HFF-Myc (cell line): ENCODE data around the gene ARFGAP3.

Experiments
- DNase-seq: peaks from one replicate; pipeline ENCODE4 v3.0.0-alpha.2; 2011; ENCODE audit warnings: low read depth; ENCODE audit errors: extremely low read depth
- H3K4me3 ChIP-seq: replicated peaks from 2 replicates; pipeline ENCODE4 v1.5.1; 2011; ENCODE audit warnings: low read depth, mild to moderate bottlenecking, control low read depth, low read length
- TF ChIP-seq, protein P1 (sequence below): IDR thresholded peaks from 2 replicates; pipeline ENCODE4 v1.5.1; 2012; ENCODE audit warnings: mild to moderate bottlenecking, low read depth, low read length, control low read depth; ENCODE audit errors: missing control alignments

The ARFGAP3 gene

GRCh38 chr22:42897960-42898359 lies 40.9 kb upstream of the ARFGAP3 start:
- no peak for DNase-seq
- H3K4me3 ChIP-seq = no peak overlapping the region
- TF ChIP-seq, protein P1, sequence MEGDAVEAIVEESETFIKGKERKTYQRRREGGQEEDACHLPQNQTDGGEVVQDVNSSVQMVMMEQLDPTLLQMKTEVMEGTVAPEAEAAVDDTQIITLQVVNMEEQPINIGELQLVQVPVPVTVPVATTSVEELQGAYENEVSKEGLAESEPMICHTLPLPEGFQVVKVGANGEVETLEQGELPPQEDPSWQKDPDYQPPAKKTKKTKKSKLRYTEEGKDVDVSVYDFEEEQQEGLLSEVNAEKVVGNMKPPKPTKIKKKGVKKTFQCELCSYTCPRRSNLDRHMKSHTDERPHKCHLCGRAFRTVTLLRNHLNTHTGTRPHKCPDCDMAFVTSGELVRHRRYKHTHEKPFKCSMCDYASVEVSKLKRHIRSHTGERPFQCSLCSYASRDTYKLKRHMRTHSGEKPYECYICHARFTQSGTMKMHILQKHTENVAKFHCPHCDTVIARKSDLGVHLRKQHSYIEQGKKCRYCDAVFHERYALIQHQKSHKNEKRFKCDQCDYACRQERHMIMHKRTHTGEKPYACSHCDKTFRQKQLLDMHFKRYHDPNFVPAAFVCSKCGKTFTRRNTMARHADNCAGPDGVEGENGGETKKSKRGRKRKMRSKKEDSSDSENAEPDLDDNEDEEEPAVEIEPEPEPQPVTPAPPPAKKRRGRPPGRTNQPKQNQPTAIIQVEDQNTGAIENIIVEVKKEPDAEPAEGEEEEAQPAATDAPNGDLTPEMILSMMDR = no peak

GRCh38 chr22:42895541-42895981 lies 38.5 kb upstream of the ARFGAP3 start:
- TF ChIP-seq, protein P1 = no peak
- no peak overlapping the region for H3K4me3 ChIP-seq
- DNase-seq = no peak

GRCh38 chr22:42895087-42895486 lies 38.0 kb upstream of the ARFGAP3 start:
- DNase-seq = no peak
- no peak overlapping the region for H3K4me3 ChIP-seq
- TF ChIP-seq, protein P1 = no peak

DNA sequence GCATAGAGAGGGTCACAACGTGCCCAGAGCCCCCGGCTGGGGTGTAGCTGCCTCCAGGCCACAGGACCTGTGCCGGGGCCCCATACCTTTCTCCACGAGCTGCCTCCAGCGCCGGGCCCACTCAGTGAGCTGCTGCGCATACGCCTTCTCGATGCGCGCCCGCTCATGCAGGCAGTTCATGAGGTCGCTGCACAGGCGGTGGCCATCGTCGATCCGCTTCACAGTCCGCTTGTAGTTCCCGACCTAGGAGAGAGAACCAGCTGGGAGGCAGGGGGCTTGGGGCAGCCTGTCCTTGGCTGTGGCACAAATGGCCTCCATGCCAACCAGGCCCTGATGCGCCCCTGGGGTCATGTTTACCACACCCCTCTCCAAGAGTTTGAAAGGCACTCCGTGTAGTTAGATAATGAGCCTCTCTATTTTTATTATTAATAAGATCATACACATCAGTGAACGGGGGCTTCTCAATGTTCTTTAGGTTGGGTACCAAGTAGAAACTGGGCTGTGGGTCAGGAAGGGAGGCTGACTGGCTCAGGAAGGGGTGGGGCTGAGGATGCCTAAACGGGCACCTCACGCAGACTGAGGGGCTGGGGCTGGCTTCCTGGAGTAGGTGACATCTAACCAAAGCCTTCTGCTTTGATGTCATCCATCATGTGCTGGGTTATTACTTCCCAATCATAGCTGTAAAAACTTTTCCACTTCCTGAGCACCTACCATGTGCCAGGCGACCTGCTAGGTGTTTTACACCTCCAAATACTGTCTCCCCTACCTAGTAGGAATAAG lies 36.5 kb upstream of the ARFGAP3 start:
- TF ChIP-seq, protein P1 = no peak
- DNase-seq = no peak
- no peak overlapping the region for H3K4me3 ChIP-seq

GRCh38 chr22:42892571-42893316 lies 35.7 kb upstream of the ARFGAP3 start:
- H3K4me3 ChIP-seq = no peak overlapping the region
- no peak for DNase-seq
- TF ChIP-seq, protein P1 = no peak

- TF ChIP-seq, protein P1 = no peak
- H3K4me3 ChIP-seq = no peak overlapping the region
- DNase-seq = no peak
Measured at GRCh38 chr22:42892156-42892555, 35.1 kb upstream of the ARFGAP3 start.
